Measurements from ENCODE around the gene MAP6.

The MAP6 gene

GRCh38 chr11:75650167-75650723, 18.6 kb downstream of the MAP6 start:
- ChIA-PET CTCF (interaction anchor here (0.9 to 1.9 kb wide), 6 partner anchors 11 to 36 kb away, joined by 3 to 4 read pairs (median 3); no protein-coding TSS in a partner anchor), POLR2A (no interaction called here)
- TF ChIP-seq CTCF (IDR thresholded peaks at IDR 0.05; ENCODE audit: control extremely low read depth, extremely low read depth, low read depth, missing control alignments): no peak
- DNase-seq (ENCODE audit: extremely low spot score): no peak

GRCh38 chr11:75644946-75645345, 23.9 kb downstream of the MAP6 start:
- CTCF ChIA-PET: no interaction called here
- no peak for DNase-seq (ENCODE audit: extremely low spot score)
- POLR2A ChIA-PET: no interaction called here
- no peak for TF ChIP-seq CTCF (IDR thresholded peaks at IDR 0.05; ENCODE audit: control extremely low read depth, extremely low read depth, low read depth, missing control alignments)

GRCh38 chr11:75644370-75644769, 24.5 kb downstream of the MAP6 start:
- no peak for TF ChIP-seq CTCF (IDR thresholded peaks at IDR 0.05; ENCODE audit: control extremely low read depth, extremely low read depth, low read depth, missing control alignments)
- ChIA-PET POLR2A (no interaction called here), CTCF (no interaction called here)
- DNase-seq (ENCODE audit: extremely low spot score): no peak

GRCh38 chr11:75642402-75643113, 26.3 kb downstream of the MAP6 start:
- CTCF ChIA-PET: interaction anchor here (0.8 to 1.5 kb wide), 2 partner anchors 9 to 63 kb away, joined by 3 to 4 read pairs; no protein-coding TSS in a partner anchor
- POLR2A ChIA-PET: no interaction called here
- no peak for TF ChIP-seq CTCF (IDR thresholded peaks at IDR 0.05; ENCODE audit: control extremely low read depth, extremely low read depth, low read depth, missing control alignments)
- no peak for DNase-seq (ENCODE audit: extremely low spot score)

- ChIA-PET CTCF (interaction anchor here (1.3 kb wide), 1 partner anchor 11 kb away, joined by 4 read pairs; no protein-coding TSS in a partner anchor), POLR2A (no interaction called here)
- no peak for TF ChIP-seq CTCF (IDR thresholded peaks at IDR 0.05; ENCODE audit: control extremely low read depth, extremely low read depth, low read depth, missing control alignments)
- no peak for DNase-seq (ENCODE audit: extremely low spot score)
Measured at GRCh38 chr11:75639762-75640181, 29.1 kb downstream of the MAP6 start.

GRCh38 chr11:75637998-75638397, 30.8 kb downstream of the MAP6 start:
- POLR2A ChIA-PET: no interaction called here

More at GRCh38 chr11:75637998-75638397, 30.8 kb downstream of the MAP6 start:
- TF ChIP-seq CTCF (IDR thresholded peaks at IDR 0.05; ENCODE audit: control extremely low read depth, extremely low read depth, low read depth, missing control alignments): no peak
- CTCF ChIA-PET: no interaction called here
- DNase-seq (ENCODE audit: extremely low spot score): no peak

Data from GM10248 (cell line).